Choroid plexus epithelial cell (primary cell): ENCODE data around the gene THAP4.

Source experiments
- DNase-seq: peaks from one replicate; pipeline ENCODE4 v3.0.0-alpha.2; 2010; ENCODE audit warnings: low read depth
- H3K4me3 ChIP-seq: 2 replicates; pipeline ENCODE4 v1.5.1; 2011; ENCODE audit warnings: low read depth, mild to moderate bottlenecking, control low read depth, low read length, moderate library complexity
- TF ChIP-seq, protein P1 (sequence below): conservative IDR thresholded peaks from 2 replicates; pipeline ENCODE4 v1.5.1; 2011; ENCODE audit warnings: low read depth, mild to moderate bottlenecking, control low read depth, inconsistent platforms, low read length, moderate library complexity

Gene THAP4

DNA sequence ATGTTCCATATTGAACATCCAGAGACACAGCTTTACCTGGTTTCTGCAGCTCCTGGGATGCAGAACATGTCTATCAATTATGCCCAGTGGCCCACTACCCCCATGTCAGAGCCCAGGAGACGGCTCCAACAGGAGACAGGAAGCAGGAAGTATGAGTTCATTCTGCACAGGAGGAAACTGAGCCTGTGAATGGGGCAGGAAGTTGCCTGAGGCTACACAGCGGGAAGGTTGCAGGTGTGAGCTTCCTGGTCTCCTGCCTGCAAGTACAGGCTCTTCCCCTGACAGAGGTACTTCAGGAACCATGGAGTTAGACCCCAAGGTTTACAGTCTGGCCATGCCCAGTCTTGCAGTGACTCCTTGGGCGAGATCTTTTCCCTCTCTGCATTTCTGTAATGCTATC lies 81.2 kb downstream of the THAP4 start:
- DNase-seq = no peak
- H3K4me3 ChIP-seq = no peak overlapping the region
- TF ChIP-seq, protein P1, sequence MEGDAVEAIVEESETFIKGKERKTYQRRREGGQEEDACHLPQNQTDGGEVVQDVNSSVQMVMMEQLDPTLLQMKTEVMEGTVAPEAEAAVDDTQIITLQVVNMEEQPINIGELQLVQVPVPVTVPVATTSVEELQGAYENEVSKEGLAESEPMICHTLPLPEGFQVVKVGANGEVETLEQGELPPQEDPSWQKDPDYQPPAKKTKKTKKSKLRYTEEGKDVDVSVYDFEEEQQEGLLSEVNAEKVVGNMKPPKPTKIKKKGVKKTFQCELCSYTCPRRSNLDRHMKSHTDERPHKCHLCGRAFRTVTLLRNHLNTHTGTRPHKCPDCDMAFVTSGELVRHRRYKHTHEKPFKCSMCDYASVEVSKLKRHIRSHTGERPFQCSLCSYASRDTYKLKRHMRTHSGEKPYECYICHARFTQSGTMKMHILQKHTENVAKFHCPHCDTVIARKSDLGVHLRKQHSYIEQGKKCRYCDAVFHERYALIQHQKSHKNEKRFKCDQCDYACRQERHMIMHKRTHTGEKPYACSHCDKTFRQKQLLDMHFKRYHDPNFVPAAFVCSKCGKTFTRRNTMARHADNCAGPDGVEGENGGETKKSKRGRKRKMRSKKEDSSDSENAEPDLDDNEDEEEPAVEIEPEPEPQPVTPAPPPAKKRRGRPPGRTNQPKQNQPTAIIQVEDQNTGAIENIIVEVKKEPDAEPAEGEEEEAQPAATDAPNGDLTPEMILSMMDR = no peak

- H3K4me3 ChIP-seq = no peak overlapping the region
- TF ChIP-seq, protein P1 = no peak
- no peak for DNase-seq
These were observed 82.2 kb downstream of the THAP4 start for GRCh38 chr2:241554610-241555322.

DNA sequence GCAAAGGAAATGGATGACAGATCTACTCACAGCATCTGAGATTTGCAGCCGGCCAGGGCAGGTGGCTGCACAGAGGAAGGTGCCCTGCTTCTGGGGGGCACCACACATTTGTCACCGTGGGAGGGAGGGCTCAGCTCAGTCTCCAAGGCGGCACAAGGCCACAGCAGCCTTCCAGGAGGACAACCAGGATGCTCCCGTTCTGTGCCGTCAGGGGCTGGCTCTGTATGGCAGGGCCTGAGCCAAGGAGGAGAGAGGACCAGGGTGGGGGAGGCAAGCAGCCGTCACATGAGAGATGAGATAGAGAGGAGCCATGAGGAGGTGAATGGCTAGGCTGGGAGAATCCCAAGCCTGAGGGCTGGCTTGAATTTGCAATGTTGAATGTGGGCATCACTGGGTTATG lies 83.0 kb downstream of the THAP4 start:
- DNase-seq = no peak
- TF ChIP-seq, protein P1 = no peak
- no peak overlapping the region for H3K4me3 ChIP-seq

DNA sequence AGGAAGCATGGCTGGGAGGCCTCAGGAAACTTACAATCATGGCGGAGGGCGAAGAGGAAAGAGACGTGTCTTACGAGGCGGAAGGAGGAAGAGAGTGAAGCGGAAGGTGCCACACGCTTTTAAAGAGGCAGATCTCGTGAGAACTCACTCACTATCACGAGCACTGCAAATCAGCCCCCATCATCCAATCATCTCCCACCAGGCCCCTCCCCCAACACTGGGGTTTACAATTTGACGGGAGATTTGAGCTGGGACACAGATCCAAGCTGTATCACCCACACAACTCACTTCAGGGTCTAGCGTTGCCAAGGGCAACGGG lies 83.5 kb downstream of the THAP4 start:
- TF ChIP-seq, protein P1 = no peak
- no peak overlapping the region for H3K4me3 ChIP-seq
- DNase-seq = no peak

DNA sequence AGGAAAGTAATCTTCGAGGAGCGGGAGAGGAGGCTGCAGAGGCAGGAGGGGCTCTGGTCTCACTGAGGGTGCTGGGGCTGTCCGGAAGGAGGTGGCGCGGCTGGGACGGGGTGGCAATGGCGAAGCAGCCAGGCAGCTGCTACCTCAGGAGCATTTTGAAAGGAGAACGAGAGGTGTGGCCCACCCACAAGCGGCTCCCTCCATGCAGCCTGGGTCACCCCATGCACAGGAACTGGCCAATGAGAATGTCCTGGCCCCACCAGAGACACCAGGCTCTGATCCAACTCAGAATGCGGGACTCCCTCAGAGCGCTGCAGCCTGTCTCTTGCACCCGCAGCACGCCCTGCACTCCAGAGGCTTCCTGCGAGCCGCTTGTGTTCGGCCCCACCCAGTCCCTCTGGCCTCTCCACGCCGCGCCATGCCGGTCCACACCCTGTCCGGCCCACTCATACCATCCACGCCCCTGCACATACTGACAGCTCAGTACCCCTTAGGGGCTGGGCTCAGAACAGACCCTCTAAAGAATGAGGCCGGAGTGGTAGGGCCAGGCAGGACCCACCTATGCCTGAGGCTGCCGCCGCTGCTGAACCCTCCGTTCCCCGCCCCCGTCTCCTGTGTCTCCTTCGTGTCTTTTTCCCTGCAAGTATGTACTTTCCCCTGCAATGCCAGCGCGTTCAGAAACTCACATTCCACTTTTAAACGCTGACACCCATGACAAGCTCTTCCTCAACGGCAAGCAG lies 84.8 kb downstream of the THAP4 start:
- no peak overlapping the region for H3K4me3 ChIP-seq
- no peak for DNase-seq
- TF ChIP-seq, protein P1 = no peak

- TF ChIP-seq, protein P1 = no peak
- no peak overlapping the region for H3K4me3 ChIP-seq
- no peak for DNase-seq
These were observed 85.4 kb downstream of the THAP4 start for GRCh38 chr2:241551599-241551997.
